HL-60/S4 treated with phorbol 12-myristate 13-acetate at 8.2 ng/mL for 4 days and 3 days (cell line): Measurements from ENCODE around the gene AMZ2.
"Not testable (repeated sequence)": the region's sequence is repeated elsewhere in the genome, so short reads cannot be mapped to it uniquely, and the experiment has no call there.

Experiments
- in situ Hi-C: fragments of 300-500 bp; cut with MboI; formaldehyde crosslinking; loops from 2 replicates; pipeline ENCODE4 v1.15.0; 2022; ENCODE audit warnings: low sequenced_read_pairs

AMZ2 gene

DNA sequence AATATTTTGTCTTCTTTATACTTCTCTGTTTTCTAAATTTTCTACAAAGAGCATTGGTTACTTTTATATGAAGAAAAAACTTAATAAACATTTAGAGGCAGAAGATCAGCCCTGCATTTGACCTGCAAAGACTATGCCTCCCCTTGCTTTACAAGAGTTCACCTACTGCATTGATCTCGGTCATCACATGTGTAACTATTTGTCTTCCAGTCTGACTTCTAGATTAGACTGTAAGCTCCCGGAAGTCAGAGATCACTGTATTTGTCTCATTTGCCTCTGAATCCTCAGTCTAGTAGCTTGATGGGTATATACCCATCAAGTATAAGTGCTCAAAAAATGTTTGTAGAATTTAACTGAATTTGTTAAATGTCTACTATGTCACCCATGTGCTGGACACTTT is 27.7 kb upstream of the AMZ2 start:
- in situ Hi-C loops: not testable (repeated sequence)

DNA sequence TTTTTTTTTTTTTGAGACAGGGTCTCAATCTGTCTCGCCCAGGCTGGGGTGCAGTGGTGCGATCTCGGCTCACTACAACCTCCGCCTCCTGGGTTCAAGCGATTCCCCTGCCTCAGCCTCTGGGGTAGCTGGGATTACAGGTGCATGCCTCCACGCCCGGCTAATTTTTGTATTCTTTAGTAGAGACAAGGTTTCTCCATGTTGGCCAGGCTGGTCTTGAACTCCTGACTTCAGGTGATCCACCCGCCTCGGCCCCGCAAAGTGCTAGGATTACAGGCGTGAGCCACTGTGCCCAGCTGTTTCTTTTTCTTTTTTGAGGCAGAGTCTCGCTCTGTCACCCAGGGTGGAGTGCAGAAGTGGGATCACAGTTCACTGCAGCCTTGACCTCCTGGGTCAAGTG is 27.1 kb upstream of the AMZ2 start:
- in situ Hi-C loops: not testable (repeated sequence)

DNA sequence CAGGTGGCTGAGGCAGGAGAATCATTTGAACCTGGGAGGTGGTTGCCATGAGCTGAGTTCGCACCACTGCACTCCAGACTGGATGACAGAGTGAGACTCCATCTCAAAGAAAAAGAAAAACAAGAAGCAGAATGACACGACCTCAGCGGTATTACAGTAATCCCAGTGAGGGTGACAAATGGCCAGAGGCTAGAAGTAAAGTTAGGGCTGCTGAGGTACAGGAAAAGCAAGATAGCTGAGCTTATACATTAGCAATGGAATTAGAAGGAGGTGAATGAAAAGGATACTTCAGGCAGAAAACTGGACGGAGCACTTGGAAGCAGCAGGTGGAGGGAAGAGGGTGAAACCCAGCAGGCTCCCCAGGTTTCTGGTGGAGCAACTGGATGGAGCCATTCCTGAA is 26.1 kb upstream of the AMZ2 start:
- in situ Hi-C loops: no loop called here

DNA sequence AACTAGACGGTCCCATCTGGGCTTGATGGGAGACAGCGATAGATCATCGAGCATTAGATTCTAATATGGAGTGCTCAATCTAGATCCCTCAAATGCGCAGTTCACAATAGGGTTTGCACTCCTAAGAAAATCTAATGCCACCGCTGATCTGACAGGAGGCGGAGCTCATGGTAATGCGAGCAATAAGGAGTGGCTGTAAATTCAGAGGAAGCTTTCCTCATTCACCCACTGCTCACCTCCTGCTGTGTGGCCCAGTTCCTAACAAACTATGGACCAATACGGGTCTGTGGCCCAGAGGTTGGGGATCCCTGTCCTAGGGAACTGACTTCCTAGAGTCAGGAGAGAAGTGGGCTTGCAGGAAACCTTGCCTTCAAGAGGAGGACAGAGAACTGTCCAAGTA is 25.2 kb upstream of the AMZ2 start:
- in situ Hi-C loops: no loop called here

GRCh38 chr17:68225055-68225454 is 22.8 kb upstream of the AMZ2 start:
- in situ Hi-C loops: not testable (repeated sequence)

- in situ Hi-C loops: not testable (repeated sequence)
Measured at GRCh38 chr17:68228039-68228680, 19.7 kb upstream of the AMZ2 start.

- in situ Hi-C loops: no loop called here
Measured at GRCh38 chr17:68228817-68229570, 18.8 kb upstream of the AMZ2 start.

GRCh38 chr17:68229619-68230018 is 18.2 kb upstream of the AMZ2 start:
- in situ Hi-C loops: no loop called here

GRCh38 chr17:68231131-68231530 is 16.7 kb upstream of the AMZ2 start:
- in situ Hi-C loops: not testable (repeated sequence)

DNA sequence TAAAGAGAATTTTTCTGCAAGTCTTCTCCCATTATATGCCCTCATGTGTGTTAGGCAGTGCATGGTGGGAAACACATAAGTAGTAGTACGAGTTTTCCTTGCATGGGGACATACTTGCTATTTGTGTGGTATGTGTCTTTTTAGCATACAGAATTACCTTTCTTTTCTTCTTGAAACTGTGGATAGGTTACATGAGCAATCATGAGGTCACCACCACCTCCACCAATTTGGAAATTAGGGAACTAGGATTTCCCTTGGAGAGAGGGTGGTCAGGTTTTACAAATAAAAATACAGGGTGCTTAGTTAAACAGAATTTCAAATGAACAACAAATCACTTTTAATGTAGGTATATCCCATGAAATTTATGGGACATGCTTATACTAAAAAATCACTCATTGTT is 16.3 kb upstream of the AMZ2 start:
- in situ Hi-C loops: no loop called here

- in situ Hi-C loops: not testable (repeated sequence)
Measured at GRCh38 chr17:68232741-68233140, 15.1 kb upstream of the AMZ2 start.

DNA sequence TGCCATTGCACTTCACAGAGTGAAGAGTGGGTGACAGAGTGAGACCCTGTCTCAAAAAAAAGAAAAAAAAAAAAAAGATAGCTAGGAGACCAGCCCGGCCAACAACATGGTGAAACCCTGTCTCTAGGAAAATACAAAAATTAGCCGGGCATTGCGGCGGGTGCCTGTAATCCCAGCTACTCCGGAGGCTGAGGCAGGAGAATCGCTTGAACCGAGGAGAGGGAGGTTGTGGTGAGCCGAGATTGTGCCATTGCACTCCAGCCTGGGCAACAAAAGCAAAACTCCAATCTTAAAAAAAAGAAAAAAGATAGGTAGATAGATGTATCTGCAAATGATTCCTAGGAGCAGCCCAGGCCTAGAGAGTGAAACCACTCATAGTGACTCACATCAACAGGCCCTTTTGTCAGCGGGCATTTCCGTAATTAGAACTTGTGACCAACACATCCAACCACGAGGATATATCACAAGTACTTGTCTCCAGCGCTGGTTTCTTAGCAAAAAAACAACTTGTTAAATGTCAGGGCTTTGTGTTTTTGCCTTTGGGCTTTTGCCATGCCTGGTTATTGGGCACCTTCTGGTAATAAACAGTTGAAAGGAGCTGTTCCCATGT is 13.0 kb upstream of the AMZ2 start:
- in situ Hi-C loops: not testable (repeated sequence)

DNA sequence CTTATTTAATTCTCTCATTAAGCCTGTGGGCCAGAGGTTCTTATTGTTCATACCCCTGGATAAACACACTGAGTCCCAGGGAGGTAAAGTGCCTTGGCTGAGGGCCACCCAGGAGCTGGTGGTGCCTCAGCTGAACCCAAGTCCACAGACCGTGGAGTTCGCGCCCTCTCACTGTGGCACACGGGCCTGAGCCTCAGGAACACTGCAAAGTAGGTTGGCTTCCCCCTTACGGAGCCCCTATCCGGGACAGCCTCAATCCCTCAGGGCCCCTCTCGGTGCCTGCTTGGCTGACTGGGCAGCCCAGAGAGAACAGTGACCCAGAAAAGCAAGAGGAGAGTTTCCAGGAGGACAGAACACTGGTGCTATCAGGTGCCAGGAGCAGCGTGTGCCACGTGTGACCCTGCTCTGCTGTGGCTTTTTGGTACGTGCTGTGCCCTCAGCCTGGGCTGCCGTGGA is 12.5 kb upstream of the AMZ2 start:
- in situ Hi-C loops: not testable (repeated sequence)

- in situ Hi-C loops: not testable (repeated sequence)
Measured at GRCh38 chr17:68237369-68238163, 10.3 kb upstream of the AMZ2 start.

- in situ Hi-C loops: no loop called here
Measured at GRCh38 chr17:68238164-68238870, 9.5 kb upstream of the AMZ2 start.

GRCh38 chr17:68238871-68239253 is 9.0 kb upstream of the AMZ2 start:
- in situ Hi-C loops: no loop called here

DNA sequence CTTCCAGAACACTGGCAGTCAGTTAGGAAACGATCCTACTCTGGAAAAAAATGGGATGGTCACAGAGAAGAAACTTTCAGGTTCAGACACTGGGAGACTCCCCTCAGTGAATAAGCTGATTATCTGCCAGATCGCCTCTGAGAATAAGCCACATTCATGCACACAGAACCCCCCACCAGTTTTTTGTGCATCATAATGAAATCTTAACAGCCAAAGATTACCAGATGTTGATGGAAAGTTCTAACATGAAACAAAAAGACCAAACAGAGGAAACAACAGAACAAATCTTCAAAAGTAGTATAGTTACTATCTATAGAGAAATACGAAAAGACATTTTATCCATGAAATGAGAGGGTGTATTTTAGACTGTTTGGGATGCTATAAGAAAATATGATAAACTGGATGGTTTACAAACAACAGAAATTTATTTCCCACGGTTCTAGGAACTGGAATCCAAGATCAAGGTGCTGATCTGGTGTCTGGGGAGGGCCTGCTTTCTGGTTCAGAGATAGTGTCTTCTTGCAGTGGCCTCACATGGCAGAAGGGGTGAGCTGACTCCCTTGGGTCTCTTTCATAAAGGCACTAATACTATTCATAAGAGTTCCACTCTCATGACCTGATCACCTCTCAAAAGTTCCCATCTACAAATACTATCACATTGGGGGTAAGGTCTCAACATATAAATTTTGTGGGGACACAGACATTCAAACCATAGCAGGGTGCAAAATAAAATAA is 8.0 kb upstream of the AMZ2 start:
- in situ Hi-C loops: no loop called here

GRCh38 chr17:68246271-68247028 is 1.4 kb upstream of the AMZ2 start:
- in situ Hi-C loops: no loop called here

GRCh38 chr17:68248199-68248825 is 469 bp downstream of the AMZ2 start:
- in situ Hi-C loops: no loop called here
